ENCODE data around the gene DDX3X. TPM values are rescaled to one million over a fixed set of nuclear protein-coding genes. Genes with fewer than 3 reads are reported as not detected.

Gene DDX3X
- polyA plus RNA-seq, 1 of the 3 experiments (the other 2 are of a cell fraction) = 30.9 TPM

GRCh38 chrX:41308884-41309647, 24.9 kb upstream of the DDX3X start:
- ChIA-PET POLR2A (no interaction called here), CTCF (no interaction called here)
- H3K4me2 ChIP-seq = no peak overlapping the region
- no peak for DNase-seq
- no peak overlapping the region for H3K27ac ChIP-seq (ENCODE audit: low read depth in 2 of 2, low read length in 1 of 2)
- no peaks in the 10 kb centered on the region for H3K36me3 ChIP-seq (replicated peaks in 1 of 2; ENCODE audit: control insufficient read depth in 1 of 2, insufficient read depth in 2 of 2, low read length in 1 of 2)
- H2AFZ ChIP-seq (ENCODE audit: low read depth) = no peak overlapping the region
- no peak overlapping the region for H3K4me3 ChIP-seq (ENCODE audit: low read depth in 2 of 2, low read length in 1 of 2)
- H3K4me1 ChIP-seq (ENCODE audit: control insufficient read depth in 1 of 2, insufficient read depth in 2 of 2, low read depth in 1 of 2, low read length in 1 of 2) = peaks cover 0 to 3% of the 10 kb centered on the region in 2 experiments; a peak in 1 of 4 replicates
- no peaks in the 10 kb centered on the region for H4K20me1 ChIP-seq (ENCODE audit: insufficient read depth)
- no peak overlapping the region for H3K9ac ChIP-seq
- H3K9me3 ChIP-seq = no peaks in the 10 kb centered on the region
- no peak for TF ChIP-seq PBX3 (IDR thresholded peaks at IDR 0.05)
- TF ChIP-seq RCOR1 (IDR thresholded peaks at IDR 0.05; ENCODE audit: low read length) = no peak
- no peak for TF ChIP-seq RAD21 (IDR thresholded peaks at IDR 0.05; ENCODE audit: low read length)
- TF ChIP-seq EP300 (IDR thresholded peaks at IDR 0.05; ENCODE audit: borderline replicate concordance in 1 of 2, low read depth in 1 of 2, low read length in 1 of 2) = no peak
- TF ChIP-seq IRF3 (IDR thresholded peaks at IDR 0.05; ENCODE audit: low read depth, low read length) = no peak
- TF ChIP-seq FOXM1 (IDR thresholded peaks at IDR 0.05; ENCODE audit: low read depth) = no peak
- no peak for TF ChIP-seq USF1 (IDR thresholded peaks at IDR 0.05; ENCODE audit: borderline replicate concordance, low read depth)
- TF ChIP-seq MXI1 (IDR thresholded peaks at IDR 0.05; ENCODE audit: low read depth, low read length) = no peak
- no peak for TF ChIP-seq GATA2 (CRISPR knock-in tag; IDR thresholded peaks at IDR 0.05)
- no peak for TF ChIP-seq YY1 (IDR thresholded peaks at IDR 0.05; ENCODE audit: low read depth)
- TF ChIP-seq CTCF (IDR thresholded peaks at IDR 0.05) = no peak
- no peaks in the 10 kb centered on the region for H3K27me3 ChIP-seq (ENCODE audit: insufficient read depth)
- H3F3A ChIP-seq (replicated peaks; ENCODE audit: insufficient read depth) = no peaks in the 10 kb centered on the region
- H3K79me2 ChIP-seq (ENCODE audit: insufficient read depth) = no peaks in the 10 kb centered on the region
- WGBS (ENCODE audit: low lambda C conversion rate) = 47% methylated on average over 4 of the region's 5 CpGs
- H3K9me2 ChIP-seq = no peaks in the 10 kb centered on the region

GRCh38 chrX:41312786-41313185, 21.2 kb upstream of the DDX3X start:
- Histone ChIP-seq H4K20me1 (ENCODE audit: insufficient read depth) (no peaks in the 10 kb centered on the region), H2AFZ (ENCODE audit: low read depth) (no peak overlapping the region), H3K27me3 (ENCODE audit: insufficient read depth) (no peaks in the 10 kb centered on the region), H3F3A (replicated peaks; ENCODE audit: insufficient read depth) (no peaks in the 10 kb centered on the region), H3K4me3 (ENCODE audit: low read depth in 2 of 2, low read length in 1 of 2) (no peak overlapping the region), H3K9me2 (no peaks in the 10 kb centered on the region), H3K4me1 (ENCODE audit: control insufficient read depth in 1 of 2, insufficient read depth in 2 of 2, low read depth in 1 of 2, low read length in 1 of 2) (peaks cover 0 to 3% of the 10 kb centered on the region in 2 experiments; a peak in 1 of 4 replicates), H3K27ac (ENCODE audit: low read depth in 2 of 2, low read length in 1 of 2) (no peak overlapping the region), H3K4me2 (no peak overlapping the region), H3K9ac (no peak overlapping the region), H3K79me2 (ENCODE audit: insufficient read depth) (no peaks in the 10 kb centered on the region), H3K36me3 (replicated peaks in 1 of 2; ENCODE audit: control insufficient read depth in 1 of 2, insufficient read depth in 2 of 2, low read length in 1 of 2) (no peaks in the 10 kb centered on the region), H3K9me3 (no peaks in the 10 kb centered on the region)
- CTCF ChIA-PET = no interaction called here
- POLR2A ChIA-PET = no interaction called here
- no peak for TF ChIP-seq TAF1 (IDR thresholded peaks at IDR 0.05; ENCODE audit: borderline replicate concordance, low read depth, low read length)
- no peak for TF ChIP-seq ZBTB33 (IDR thresholded peaks at IDR 0.05; ENCODE audit: borderline replicate concordance, low read depth)
- no peak for TF ChIP-seq EZH2phosphoT487 (IDR thresholded peaks at IDR 0.05; ENCODE audit: borderline replicate concordance, low read depth)
- TF ChIP-seq JUND (IDR thresholded peaks at IDR 0.05) = no peak
- no peak for TF ChIP-seq USF1 (IDR thresholded peaks at IDR 0.05; ENCODE audit: borderline replicate concordance, low read depth)
- no peak for TF ChIP-seq YY1 (IDR thresholded peaks at IDR 0.05; ENCODE audit: low read depth)
- no peak for TF ChIP-seq CHD2 (IDR thresholded peaks at IDR 0.05; ENCODE audit: low read length, partially characterized antibody)
- no peak for TF ChIP-seq ELF1 (IDR thresholded peaks at IDR 0.05)
- no peak for TF ChIP-seq PBX3 (IDR thresholded peaks at IDR 0.05)
- TF ChIP-seq EP300 (IDR thresholded peaks at IDR 0.05; ENCODE audit: borderline replicate concordance in 1 of 2, low read depth in 1 of 2, low read length in 1 of 2) = no peak
- TF ChIP-seq RCOR1 (IDR thresholded peaks at IDR 0.05; ENCODE audit: low read length) = no peak
- WGBS (ENCODE audit: low lambda C conversion rate) = 62% methylated on average over 1 of the region's 1 CpG
- DNase-seq = no peak
